DMS114 treated with DMSO at 0.1 percent for 48 hours (cell line): ENCODE results near the gene HOXB6.

Experiments used
- DNase-seq: peaks from one replicate; lab custom pipeline; 2025; ENCODE audit not compliant: unreplicated experiment; lab: John Stamatoyannopoulos, UW

HOXB6 gene

DNA sequence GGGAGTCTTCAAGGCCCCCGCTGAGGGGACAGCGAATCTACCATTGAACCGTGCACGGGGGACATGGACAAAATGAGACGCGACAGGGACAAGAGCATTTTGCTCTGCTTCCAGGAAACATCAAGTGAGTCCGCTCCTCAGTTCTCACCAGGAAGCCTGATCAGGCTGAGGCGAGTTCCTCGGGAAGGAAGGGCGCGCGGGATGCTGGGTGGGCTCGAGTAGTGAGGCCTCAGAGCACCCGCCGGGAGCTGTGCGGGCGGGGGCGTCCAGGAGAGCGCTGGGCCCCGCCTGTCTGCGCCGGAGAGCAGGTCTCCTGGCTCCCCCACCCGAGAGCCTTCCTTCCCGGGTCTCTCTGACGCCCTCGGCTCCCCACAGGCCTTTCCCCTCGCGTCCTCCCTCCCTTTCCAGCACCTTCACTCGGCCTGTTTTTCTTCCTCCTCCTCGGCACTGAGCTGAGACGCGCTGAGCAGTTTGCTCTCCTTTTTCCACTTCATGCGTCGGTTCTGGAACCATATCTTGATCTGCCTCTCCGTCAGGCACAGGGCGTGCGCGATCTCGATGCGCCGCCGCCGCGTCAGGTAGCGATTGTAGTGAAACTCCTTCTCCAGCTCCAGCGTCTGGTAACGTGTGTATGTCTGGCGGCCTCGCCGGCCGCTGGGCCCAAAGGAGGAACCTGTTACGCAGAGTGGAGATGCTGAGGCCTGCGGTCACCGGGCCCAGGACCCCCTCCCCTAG lies 8.6 kb downstream of the HOXB6 start:
- DNase-seq: no peak

GRCh38 chr17:48595278-48595999 lies 9.3 kb downstream of the HOXB6 start:
- no peak for DNase-seq

GRCh38 chr17:48594538-48595277 lies 10.1 kb downstream of the HOXB6 start:
- no peak for DNase-seq

GRCh38 chr17:48593840-48594537 lies 10.8 kb downstream of the HOXB6 start:
- peak; percentile 63 for DNase-seq

DNA sequence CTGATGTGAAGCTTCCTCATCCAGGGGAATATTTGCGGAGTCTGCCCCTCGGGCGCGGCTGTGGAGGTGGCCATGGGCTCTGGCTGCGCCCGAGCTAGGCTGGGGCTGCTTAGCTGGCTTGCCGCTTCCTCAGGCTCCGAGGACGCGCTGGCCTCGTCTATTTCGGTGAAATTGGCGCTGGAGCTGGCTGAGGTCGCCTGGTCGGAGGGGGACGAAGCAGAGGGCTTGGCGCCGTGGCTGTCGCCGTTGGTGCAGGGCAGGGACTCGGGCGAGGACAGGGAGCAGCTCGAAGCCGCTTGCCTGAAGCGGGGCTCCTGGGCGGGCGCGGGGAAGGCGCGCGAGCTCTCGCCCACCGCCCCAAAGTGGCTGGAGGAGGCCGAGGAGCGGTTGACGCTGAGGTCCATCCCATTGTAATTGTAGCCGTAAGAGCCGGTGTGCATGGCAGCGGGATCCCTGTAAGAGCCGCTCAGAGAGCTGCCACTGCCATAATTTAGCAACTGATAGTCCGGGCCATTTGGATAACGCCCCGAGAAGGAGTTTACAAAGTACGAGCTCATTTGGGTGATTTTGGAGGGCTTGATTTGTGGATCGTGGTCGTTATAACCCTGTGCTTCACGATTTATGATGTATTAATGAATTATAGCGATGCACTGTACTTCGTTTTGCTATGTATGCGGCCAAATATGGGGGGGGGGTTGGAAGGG lies 11.5 kb downstream of the HOXB6 start, which contains the start of gene HOXB5:
Gene HOXB5 (minus strand): TSS at position 654 of the 704 bp plus-strand sequence. CDS start 97 bp downstream, at position 557.
- peak; percentile 45 for DNase-seq

DNA sequence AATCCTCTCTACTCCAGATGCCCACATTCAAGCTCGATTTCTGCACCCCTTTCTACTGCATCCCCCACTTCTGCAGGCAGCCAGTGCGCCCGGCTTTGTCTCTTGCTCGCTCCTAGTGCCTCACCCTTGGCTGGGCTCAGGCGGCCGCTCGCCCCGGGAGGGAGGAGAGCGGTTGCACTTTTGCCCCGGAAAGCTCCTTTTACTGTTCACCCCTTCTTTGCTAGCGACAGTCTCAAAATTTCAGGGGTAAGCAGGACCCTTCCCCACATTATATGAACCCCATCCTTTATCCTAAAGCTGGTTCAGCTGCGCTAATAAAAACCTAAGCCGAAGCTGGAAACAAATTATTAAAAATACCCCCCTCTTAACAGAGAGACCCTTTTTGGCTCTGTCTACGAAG lies 12.2 kb downstream of the HOXB6 start:
- DNase-seq: no peak

DNA sequence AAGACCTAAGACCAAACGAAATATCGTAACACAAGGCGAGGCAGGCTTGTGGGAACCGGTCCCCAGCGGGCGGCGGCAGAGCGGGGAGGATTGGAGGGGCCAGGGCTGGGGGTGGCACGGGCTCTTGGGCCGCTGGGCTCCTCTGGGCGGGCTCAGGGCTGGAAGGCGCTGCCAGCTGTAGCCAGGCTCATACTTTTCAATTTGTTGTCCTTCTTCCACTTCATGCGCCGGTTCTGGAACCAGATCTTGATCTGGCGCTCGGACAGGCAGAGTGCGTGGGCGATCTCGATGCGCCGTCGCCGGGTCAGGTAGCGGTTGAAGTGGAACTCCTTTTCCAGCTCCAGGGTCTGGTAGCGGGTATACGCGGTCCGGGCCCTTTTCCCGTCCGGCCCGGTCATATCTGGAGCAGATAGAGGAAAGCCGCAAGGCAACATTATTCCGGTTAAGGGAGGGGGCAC lies 12.7 kb downstream of the HOXB6 start:
- DNase-seq: no peak

- DNase-seq: no peak
Observed at GRCh38 chr17:48591255-48592056, 13.3 kb downstream of the HOXB6 start.

- no peak for DNase-seq
Observed at GRCh38 chr17:48590607-48591161, 14.1 kb downstream of the HOXB6 start.

- DNase-seq: no peak
Observed at GRCh38 chr17:48589831-48590606, 14.8 kb downstream of the HOXB6 start, which contains the start of gene HOXB3. Gene HOXB3 (minus strand): TSS chr17:48590241. CDS start chr17:48552474, 37,767 bp downstream.

DNA sequence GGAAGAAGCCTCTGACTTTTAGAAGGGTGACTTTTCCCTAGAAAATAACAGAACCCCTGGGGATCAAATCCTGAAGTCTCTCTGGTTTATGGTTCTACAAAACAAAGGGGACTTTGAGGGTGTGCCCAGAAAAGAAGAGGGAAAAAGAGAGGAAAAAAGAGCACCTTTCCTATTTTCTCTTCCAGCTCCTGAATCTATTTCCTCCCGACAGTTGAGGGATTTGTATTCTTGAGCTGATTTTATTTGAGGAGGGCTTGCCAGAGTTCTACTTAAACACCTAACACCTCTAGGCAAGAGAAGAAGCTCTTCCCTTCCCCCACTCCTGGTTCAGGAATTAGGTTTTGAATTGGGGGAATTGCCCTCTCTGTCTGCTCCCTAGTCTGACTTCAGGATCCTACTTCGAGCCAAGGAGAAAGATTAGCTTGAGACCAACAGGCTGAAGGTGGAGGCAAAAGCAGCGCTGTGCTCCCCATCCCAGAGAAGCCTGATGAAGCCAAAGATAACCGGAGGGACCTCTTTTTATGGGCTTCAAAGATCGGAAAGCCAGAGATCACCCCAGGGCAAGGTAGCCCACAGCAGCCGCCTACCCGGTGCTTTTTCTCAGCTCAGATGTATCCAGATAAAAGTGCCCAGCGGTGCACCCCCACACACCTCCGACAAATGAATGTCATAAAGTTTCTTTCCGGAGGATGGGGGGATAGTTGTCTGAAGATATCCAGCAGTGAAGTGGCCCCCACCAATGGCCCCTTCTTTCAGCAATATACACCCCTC lies 15.5 kb downstream of the HOXB6 start:
- no peak for DNase-seq

DNA sequence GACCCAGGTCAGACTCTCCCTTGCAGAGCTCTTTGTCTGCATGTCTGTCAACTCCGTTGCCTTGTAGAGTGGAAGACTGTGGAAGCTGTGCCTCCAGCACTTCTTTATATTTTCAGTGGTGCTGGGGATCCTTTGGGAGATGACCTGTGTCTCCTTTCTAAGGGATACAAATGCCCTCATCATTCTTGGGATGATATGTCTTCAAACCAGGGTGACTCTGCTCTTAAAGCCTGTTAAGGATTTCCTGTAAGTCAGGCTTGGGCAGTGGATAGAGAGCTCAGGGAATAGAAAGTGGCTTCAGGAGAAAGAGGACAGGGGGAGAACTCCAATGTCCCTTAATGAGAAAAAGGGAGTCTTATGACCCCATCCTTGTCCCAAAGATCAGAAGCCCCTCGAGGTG lies 16.3 kb downstream of the HOXB6 start:
- no peak for DNase-seq

DNA sequence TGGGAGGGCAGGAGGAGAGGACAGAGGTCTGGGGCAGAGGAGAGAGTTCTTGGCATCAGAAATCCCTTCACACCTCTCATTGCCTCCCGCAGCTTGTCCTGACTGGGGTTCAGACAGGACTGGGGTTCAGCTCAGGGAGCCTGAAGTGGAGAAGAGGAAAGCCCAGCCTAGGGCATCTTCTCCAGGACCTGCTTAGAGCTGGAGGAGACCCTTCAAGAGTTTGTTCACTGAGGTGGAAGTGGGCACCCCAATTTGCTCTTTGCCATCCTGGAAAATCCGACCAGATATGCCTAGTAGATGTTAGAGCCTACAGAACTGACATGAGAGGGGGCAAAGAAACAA lies 16.7 kb downstream of the HOXB6 start:
- no peak for DNase-seq

DNA sequence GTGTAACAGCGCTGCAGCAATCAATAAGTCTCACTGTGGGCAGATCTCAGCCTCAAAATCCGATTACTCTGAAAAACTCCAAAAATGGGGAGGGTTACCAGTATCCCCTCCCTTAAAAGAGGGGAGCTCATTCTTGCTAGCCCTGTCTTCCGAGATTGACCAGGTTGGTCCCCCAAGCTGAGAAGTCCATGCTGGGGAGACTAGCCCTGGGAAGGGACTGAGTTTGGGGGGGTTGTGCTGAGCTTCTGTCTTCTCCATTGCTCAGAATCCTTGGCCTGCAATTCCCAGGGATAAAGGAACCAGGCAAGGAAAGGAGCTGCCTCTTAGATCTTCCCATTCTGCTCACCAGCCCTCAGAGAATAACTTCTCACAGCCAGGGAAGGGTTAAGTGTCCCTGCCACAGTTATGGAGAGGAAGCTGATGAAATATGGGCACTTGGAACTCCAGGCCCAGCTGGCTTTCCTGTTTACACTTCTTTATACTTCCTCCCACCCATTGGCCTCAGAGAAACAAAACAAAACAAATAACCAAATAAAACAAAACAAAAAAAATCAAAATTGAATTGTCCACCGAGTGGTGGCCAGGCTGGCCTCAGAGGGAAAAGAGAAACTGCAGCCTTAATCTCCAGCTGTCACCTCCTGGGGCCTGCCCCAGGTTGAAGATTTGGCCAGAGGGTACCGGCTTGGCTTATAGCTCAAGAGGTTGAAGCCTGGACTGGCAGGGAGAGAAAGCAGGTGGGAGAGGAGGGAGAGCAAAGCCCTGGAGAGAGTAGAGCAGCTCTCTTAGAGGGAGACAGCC lies 17.3 kb downstream of the HOXB6 start:
- no peak for DNase-seq

GRCh38 chr17:48586355-48587258 lies 18.2 kb downstream of the HOXB6 start:
- DNase-seq: no peak

DNA sequence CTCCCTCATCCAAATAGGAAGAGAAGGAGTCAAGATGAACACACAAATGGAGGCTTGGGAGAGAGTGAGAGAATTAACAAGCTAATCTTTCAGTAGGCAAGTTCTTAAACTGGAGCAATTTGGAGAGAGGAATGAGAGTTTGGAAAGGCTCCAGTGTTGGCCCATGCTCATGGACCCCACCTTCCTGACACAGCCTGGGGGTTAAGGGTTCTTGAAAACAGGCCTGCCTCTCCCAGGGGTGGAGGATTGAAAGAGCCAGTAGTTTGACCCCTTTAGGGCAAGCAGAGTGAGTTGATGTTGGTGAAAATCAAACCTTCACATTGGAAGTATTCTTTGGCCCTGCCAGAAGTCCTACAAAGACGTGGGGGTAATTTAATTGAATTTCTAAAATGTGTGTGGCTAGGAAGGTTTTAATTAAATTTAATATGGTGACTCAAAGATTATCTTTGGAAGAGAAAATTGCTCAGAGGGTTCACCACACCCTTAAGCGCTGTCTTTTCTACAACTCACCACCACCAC lies 20.5 kb downstream of the HOXB6 start:
- DNase-seq: no peak
